ENCODE results near the gene GRAP.
"Not testable (repeated sequence)": the region's sequence is repeated elsewhere in the genome, so short reads cannot be mapped to it uniquely, and the experiment has no call there.

The GRAP gene

GRCh38 chr17:19038730-19039129, 8.0 kb downstream of the GRAP start:
- H3K4me3 ChIP-seq (ENCODE audit: control insufficient read depth in 1 of 7, extremely low read depth in 1 of 7, insufficient read depth in 4 of 7, low read depth in 2 of 7, low read length in 6 of 7); H3K4me1 ChIP-seq (ENCODE audit: control extremely low read depth in 1 of 4, control insufficient read depth in 4 of 4, insufficient read depth in 4 of 4, low read length in 3 of 4); H3K27ac ChIP-seq (ENCODE audit: insufficient read depth in 1 of 2, low read depth in 1 of 2, low read length in 2 of 2, poor library complexity in 1 of 2, severe bottlenecking in 2 of 2); H3K27me3 ChIP-seq (replicated peaks in 2 of 5; ENCODE audit: control insufficient read depth in 4 of 5, insufficient read depth in 5 of 5, low read length in 4 of 5); H3K9me3 ChIP-seq (ENCODE audit: control extremely low read depth in 1 of 5, control insufficient read depth in 4 of 5, insufficient read depth in 2 of 5, low read depth in 1 of 5, low read length in 4 of 5); H3K36me3 ChIP-seq (ENCODE audit: control insufficient read depth in 4 of 4, insufficient read depth in 4 of 4, low read length in 3 of 4); CTCF ChIA-PET; DNase-seq; POLR2A ChIA-PET: not testable (repeated sequence)
- WGBS (ENCODE audit: insufficient coverage): no CpG with 5 or more reads among the region's 12 CpGs

GRCh38 chr17:19038007-19038406, 8.8 kb downstream of the GRAP start:
- H3K4me1 ChIP-seq (ENCODE audit: control extremely low read depth in 1 of 4, control insufficient read depth in 4 of 4, insufficient read depth in 4 of 4, low read length in 3 of 4); H3K36me3 ChIP-seq (ENCODE audit: control insufficient read depth in 4 of 4, insufficient read depth in 4 of 4, low read length in 3 of 4); CTCF ChIA-PET; H3K27ac ChIP-seq (ENCODE audit: insufficient read depth in 1 of 2, low read depth in 1 of 2, low read length in 2 of 2, poor library complexity in 1 of 2, severe bottlenecking in 2 of 2); H3K9me3 ChIP-seq (ENCODE audit: control extremely low read depth in 1 of 5, control insufficient read depth in 4 of 5, insufficient read depth in 2 of 5, low read depth in 1 of 5, low read length in 4 of 5); DNase-seq; H3K27me3 ChIP-seq (replicated peaks in 2 of 5; ENCODE audit: control insufficient read depth in 4 of 5, insufficient read depth in 5 of 5, low read length in 4 of 5); H3K4me3 ChIP-seq (ENCODE audit: control insufficient read depth in 1 of 7, extremely low read depth in 1 of 7, insufficient read depth in 4 of 7, low read depth in 2 of 7, low read length in 6 of 7); POLR2A ChIA-PET: not testable (repeated sequence)
- no CpG with 5 or more reads among the region's 17 CpGs for WGBS (ENCODE audit: insufficient coverage)

- H3K27me3 ChIP-seq (replicated peaks in 2 of 5; ENCODE audit: control insufficient read depth in 4 of 5, insufficient read depth in 5 of 5, low read length in 4 of 5); H3K4me3 ChIP-seq (ENCODE audit: control insufficient read depth in 1 of 7, extremely low read depth in 1 of 7, insufficient read depth in 4 of 7, low read depth in 2 of 7, low read length in 6 of 7); H3K36me3 ChIP-seq (ENCODE audit: control insufficient read depth in 4 of 4, insufficient read depth in 4 of 4, low read length in 3 of 4); H3K27ac ChIP-seq (ENCODE audit: insufficient read depth in 1 of 2, low read depth in 1 of 2, low read length in 2 of 2, poor library complexity in 1 of 2, severe bottlenecking in 2 of 2); DNase-seq; H3K4me1 ChIP-seq (ENCODE audit: control extremely low read depth in 1 of 4, control insufficient read depth in 4 of 4, insufficient read depth in 4 of 4, low read length in 3 of 4); H3K9me3 ChIP-seq (ENCODE audit: control extremely low read depth in 1 of 5, control insufficient read depth in 4 of 5, insufficient read depth in 2 of 5, low read depth in 1 of 5, low read length in 4 of 5); POLR2A ChIA-PET; CTCF ChIA-PET: not testable (repeated sequence)
- no CpG with 5 or more reads among the region's 6 CpGs for WGBS (ENCODE audit: insufficient coverage)
These were observed 9.2 kb downstream of the GRAP start for GRCh38 chr17:19037547-19037946.

GRCh38 chr17:19036186-19036585, 10.6 kb downstream of the GRAP start:
- H3K27ac ChIP-seq (ENCODE audit: insufficient read depth in 1 of 2, low read depth in 1 of 2, low read length in 2 of 2, poor library complexity in 1 of 2, severe bottlenecking in 2 of 2); H3K4me3 ChIP-seq (ENCODE audit: control insufficient read depth in 1 of 7, extremely low read depth in 1 of 7, insufficient read depth in 4 of 7, low read depth in 2 of 7, low read length in 6 of 7); H3K27me3 ChIP-seq (replicated peaks in 2 of 5; ENCODE audit: control insufficient read depth in 4 of 5, insufficient read depth in 5 of 5, low read length in 4 of 5); DNase-seq; CTCF ChIA-PET; H3K4me1 ChIP-seq (ENCODE audit: control extremely low read depth in 1 of 4, control insufficient read depth in 4 of 4, insufficient read depth in 4 of 4, low read length in 3 of 4); H3K36me3 ChIP-seq (ENCODE audit: control insufficient read depth in 4 of 4, insufficient read depth in 4 of 4, low read length in 3 of 4); POLR2A ChIA-PET; H3K9me3 ChIP-seq (ENCODE audit: control extremely low read depth in 1 of 5, control insufficient read depth in 4 of 5, insufficient read depth in 2 of 5, low read depth in 1 of 5, low read length in 4 of 5): not testable (repeated sequence)
- no CpG with 5 or more reads among the region's 6 CpGs for WGBS (ENCODE audit: insufficient coverage)

GRCh38 chr17:19032377-19032988, 14.3 kb downstream of the GRAP start:
- H3K36me3 ChIP-seq (ENCODE audit: control insufficient read depth in 4 of 4, insufficient read depth in 4 of 4, low read length in 3 of 4); H3K4me1 ChIP-seq (ENCODE audit: control extremely low read depth in 1 of 4, control insufficient read depth in 4 of 4, insufficient read depth in 4 of 4, low read length in 3 of 4); H3K27ac ChIP-seq (ENCODE audit: insufficient read depth in 1 of 2, low read depth in 1 of 2, low read length in 2 of 2, poor library complexity in 1 of 2, severe bottlenecking in 2 of 2); DNase-seq; POLR2A ChIA-PET; H3K27me3 ChIP-seq (replicated peaks in 2 of 5; ENCODE audit: control insufficient read depth in 4 of 5, insufficient read depth in 5 of 5, low read length in 4 of 5); CTCF ChIA-PET; H3K4me3 ChIP-seq (ENCODE audit: control insufficient read depth in 1 of 7, extremely low read depth in 1 of 7, insufficient read depth in 4 of 7, low read depth in 2 of 7, low read length in 6 of 7); H3K9me3 ChIP-seq (ENCODE audit: control extremely low read depth in 1 of 5, control insufficient read depth in 4 of 5, insufficient read depth in 2 of 5, low read depth in 1 of 5, low read length in 4 of 5): not testable (repeated sequence)
- WGBS (ENCODE audit: insufficient coverage): no CpG with 5 or more reads among the region's 24 CpGs

GRCh38 chr17:19031729-19032128, 15.0 kb downstream of the GRAP start:
- H3K9me3 ChIP-seq (ENCODE audit: control extremely low read depth in 1 of 5, control insufficient read depth in 4 of 5, insufficient read depth in 2 of 5, low read depth in 1 of 5, low read length in 4 of 5); CTCF ChIA-PET; POLR2A ChIA-PET; H3K27ac ChIP-seq (ENCODE audit: insufficient read depth in 1 of 2, low read depth in 1 of 2, low read length in 2 of 2, poor library complexity in 1 of 2, severe bottlenecking in 2 of 2); DNase-seq; H3K4me1 ChIP-seq (ENCODE audit: control extremely low read depth in 1 of 4, control insufficient read depth in 4 of 4, insufficient read depth in 4 of 4, low read length in 3 of 4); H3K36me3 ChIP-seq (ENCODE audit: control insufficient read depth in 4 of 4, insufficient read depth in 4 of 4, low read length in 3 of 4); H3K4me3 ChIP-seq (ENCODE audit: control insufficient read depth in 1 of 7, extremely low read depth in 1 of 7, insufficient read depth in 4 of 7, low read depth in 2 of 7, low read length in 6 of 7); H3K27me3 ChIP-seq (replicated peaks in 2 of 5; ENCODE audit: control insufficient read depth in 4 of 5, insufficient read depth in 5 of 5, low read length in 4 of 5): not testable (repeated sequence)
- no CpG with 5 or more reads among the region's 4 CpGs for WGBS (ENCODE audit: insufficient coverage)

GRCh38 chr17:19030771-19031449, 15.8 kb downstream of the GRAP start:
- CTCF ChIA-PET, POLR2A ChIA-PET: not testable (repeated sequence)
- no CpG with 5 or more reads among the region's 5 CpGs for WGBS (ENCODE audit: insufficient coverage)

More at GRCh38 chr17:19030771-19031449, 15.8 kb downstream of the GRAP start:
- not testable (repeated sequence) for H3K27ac ChIP-seq (ENCODE audit: insufficient read depth in 1 of 2, low read depth in 1 of 2, low read length in 2 of 2, poor library complexity in 1 of 2, severe bottlenecking in 2 of 2); H3K4me1 ChIP-seq (ENCODE audit: control extremely low read depth in 1 of 4, control insufficient read depth in 4 of 4, insufficient read depth in 4 of 4, low read length in 3 of 4); H3K9me3 ChIP-seq (ENCODE audit: control extremely low read depth in 1 of 5, control insufficient read depth in 4 of 5, insufficient read depth in 2 of 5, low read depth in 1 of 5, low read length in 4 of 5); DNase-seq; H3K27me3 ChIP-seq (replicated peaks in 2 of 5; ENCODE audit: control insufficient read depth in 4 of 5, insufficient read depth in 5 of 5, low read length in 4 of 5); H3K4me3 ChIP-seq (ENCODE audit: control insufficient read depth in 1 of 7, extremely low read depth in 1 of 7, insufficient read depth in 4 of 7, low read depth in 2 of 7, low read length in 6 of 7); H3K36me3 ChIP-seq (ENCODE audit: control insufficient read depth in 4 of 4, insufficient read depth in 4 of 4, low read length in 3 of 4)
